ENCODE measurements around the gene GPX5.

The GPX5 gene

DNA sequence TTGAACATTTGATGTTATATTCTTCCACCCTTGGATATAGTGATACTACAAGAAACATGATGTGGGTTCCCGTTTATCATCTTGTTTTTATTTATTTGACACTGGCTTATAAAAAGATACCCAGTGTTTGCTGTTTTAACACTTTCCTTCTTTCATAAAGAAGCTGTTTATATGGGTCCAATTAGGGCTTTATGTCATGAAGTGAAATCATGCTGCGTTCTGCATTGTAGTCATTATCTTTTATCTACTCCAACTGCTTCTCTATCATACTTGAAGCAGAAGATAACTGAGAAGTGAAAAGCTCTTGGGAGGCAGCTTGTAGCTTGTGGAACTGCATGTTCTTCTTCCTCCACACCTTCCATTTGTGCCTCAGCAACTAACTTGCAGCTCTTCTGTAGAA is 57.8 kb downstream of the GPX5 start:
- H2AFZ ChIP-seq (ENCODE audit: low read length), result no peak overlapping the region
- H3K27ac ChIP-seq (ENCODE audit: low read length), result no peak overlapping the region
- no peaks in the 10 kb centered on the region for H3K9me3 ChIP-seq (replicated peaks; ENCODE audit: insufficient read depth, low read length)
- no peaks in the 10 kb centered on the region for H4K20me1 ChIP-seq (ENCODE audit: insufficient read depth, low read length)
- H3K36me3 ChIP-seq (replicated peaks; ENCODE audit: insufficient read depth, low read length), result no peaks in the 10 kb centered on the region
- H3K27me3 ChIP-seq (replicated peaks; ENCODE audit: insufficient read depth, low read length), result peaks cover 8% of the 10 kb centered on the region
- TF ChIP-seq EZH2 (optimal IDR thresholded peaks at IDR 0.05; ENCODE audit: low read depth, low read length), result no peak
- no peak for TF ChIP-seq EZH2phosphoT487 (IDR thresholded peaks at IDR 0.05; ENCODE audit: low read length)
- TF ChIP-seq, protein P1, sequence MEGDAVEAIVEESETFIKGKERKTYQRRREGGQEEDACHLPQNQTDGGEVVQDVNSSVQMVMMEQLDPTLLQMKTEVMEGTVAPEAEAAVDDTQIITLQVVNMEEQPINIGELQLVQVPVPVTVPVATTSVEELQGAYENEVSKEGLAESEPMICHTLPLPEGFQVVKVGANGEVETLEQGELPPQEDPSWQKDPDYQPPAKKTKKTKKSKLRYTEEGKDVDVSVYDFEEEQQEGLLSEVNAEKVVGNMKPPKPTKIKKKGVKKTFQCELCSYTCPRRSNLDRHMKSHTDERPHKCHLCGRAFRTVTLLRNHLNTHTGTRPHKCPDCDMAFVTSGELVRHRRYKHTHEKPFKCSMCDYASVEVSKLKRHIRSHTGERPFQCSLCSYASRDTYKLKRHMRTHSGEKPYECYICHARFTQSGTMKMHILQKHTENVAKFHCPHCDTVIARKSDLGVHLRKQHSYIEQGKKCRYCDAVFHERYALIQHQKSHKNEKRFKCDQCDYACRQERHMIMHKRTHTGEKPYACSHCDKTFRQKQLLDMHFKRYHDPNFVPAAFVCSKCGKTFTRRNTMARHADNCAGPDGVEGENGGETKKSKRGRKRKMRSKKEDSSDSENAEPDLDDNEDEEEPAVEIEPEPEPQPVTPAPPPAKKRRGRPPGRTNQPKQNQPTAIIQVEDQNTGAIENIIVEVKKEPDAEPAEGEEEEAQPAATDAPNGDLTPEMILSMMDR (IDR thresholded peaks at IDR 0.05; ENCODE audit: low read length), result no peak
- H3F3A ChIP-seq (ENCODE audit: insufficient read depth, low read length), result no peaks in the 10 kb centered on the region
- H3K9me2 ChIP-seq (replicated peaks; ENCODE audit: insufficient read depth, low read length), result 0 out of 2 replicates have a peak, but pooled peaks cover 2% of the 10 kb centered on the region
- no peak overlapping the region for H3K9ac ChIP-seq (ENCODE audit: low read length)
- H3K4me1 ChIP-seq (ENCODE audit: low read length), result no peaks in the 10 kb centered on the region
- H3K4me2 ChIP-seq (ENCODE audit: low read depth, low read length), result no peak overlapping the region
- no peak for DNase-seq
- no peak overlapping the region for H3K4me3 ChIP-seq (ENCODE audit: low read length)
- H3K79me2 ChIP-seq (ENCODE audit: low read length), result no peaks in the 10 kb centered on the region

All from MM.1S (cell line).